Stimulated activated CD4-positive, alpha-beta T cell treated with anti-CD3 and anti-CD28 coated beads, Interleukin-2, amount 100 ng/mL, for 48 hours (primary cell): ENCODE measurements around the gene KRTAP1-1.
"Not testable (repeated sequence)": the region's sequence is repeated elsewhere in the genome, so short reads cannot be mapped to it uniquely, and the experiment has no call there.

Source experiments
- DNase-seq, 2 donors: peaks; one replicate each; pipeline ENCODE4 v3.0.0-alpha.2; 2020

KRTAP1-1 gene

DNA sequence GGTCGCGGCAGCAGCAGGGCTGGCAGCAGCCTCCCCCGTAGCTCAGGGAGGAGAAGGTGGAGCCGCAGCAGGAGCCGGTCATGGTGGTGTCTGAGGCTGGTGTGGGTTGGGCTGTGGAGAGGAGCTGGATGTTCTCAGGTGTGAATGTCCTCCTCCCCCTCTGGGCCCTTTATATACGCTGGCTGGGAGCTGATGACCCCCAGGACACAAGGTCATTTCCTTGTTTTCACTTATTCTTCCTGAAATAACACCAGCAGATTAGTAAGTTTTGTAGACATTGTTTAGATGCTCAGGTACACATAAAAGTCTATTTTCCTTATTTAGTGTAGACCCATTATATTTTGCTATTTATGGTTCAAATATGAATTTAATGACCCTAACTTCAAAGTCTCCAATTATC, 13.9 kb upstream of the KRTAP1-1 start, which contains the start of gene KRTAP2-2:
Gene KRTAP2-2 (minus strand): TSS at position 101 of the 400 bp plus-strand sequence. CDS start 19 bp downstream, at position 82.
- DNase-seq, result not testable (repeated sequence)

DNA sequence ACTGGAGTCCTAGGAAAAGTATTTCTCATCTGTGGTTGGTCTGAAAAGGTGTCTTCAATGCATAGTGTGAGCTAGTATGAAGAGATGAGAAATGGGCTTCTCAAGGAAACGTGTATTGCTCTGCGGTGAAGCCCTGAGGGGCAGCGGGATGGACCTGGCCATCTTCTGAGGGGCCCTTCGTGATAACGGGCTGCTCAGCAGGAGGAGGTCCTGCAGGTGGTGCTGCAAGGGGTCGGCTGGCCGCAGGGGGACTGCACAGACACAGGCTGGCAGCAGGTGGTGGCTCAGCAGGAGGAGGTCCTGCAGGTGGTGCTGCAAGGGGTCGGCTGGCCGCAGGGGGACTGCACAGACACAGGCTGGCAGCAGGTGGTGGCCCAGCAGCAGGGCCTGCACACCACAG, 13.3 kb upstream of the KRTAP1-1 start:
- DNase-seq, result not testable (repeated sequence)

DNA sequence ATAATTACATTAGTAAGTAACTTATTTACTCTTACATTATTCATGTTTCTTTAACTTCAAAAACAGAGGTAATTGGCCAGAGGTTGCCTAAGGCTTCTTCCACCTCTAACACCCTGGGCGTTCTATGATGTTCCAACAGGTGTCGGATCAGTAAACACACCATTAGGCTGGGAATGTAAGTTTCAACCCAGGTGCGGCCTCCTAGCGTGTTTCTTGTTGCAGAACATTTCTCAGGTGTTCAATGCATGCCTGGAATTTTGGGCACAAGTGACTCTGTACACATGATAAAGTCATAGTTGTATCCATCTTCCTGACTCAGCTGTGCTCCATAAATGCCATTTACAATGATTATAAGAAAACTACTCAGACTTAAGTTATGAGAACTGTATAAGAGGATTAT, 12.8 kb upstream of the KRTAP1-1 start:
- no peak for DNase-seq

GRCh38 chr17:41052566-41052965, 11.3 kb upstream of the KRTAP1-1 start:
- DNase-seq, result no peak

GRCh38 chr17:41049110-41049509, 7.9 kb upstream of the KRTAP1-1 start:
- no peak for DNase-seq

DNA sequence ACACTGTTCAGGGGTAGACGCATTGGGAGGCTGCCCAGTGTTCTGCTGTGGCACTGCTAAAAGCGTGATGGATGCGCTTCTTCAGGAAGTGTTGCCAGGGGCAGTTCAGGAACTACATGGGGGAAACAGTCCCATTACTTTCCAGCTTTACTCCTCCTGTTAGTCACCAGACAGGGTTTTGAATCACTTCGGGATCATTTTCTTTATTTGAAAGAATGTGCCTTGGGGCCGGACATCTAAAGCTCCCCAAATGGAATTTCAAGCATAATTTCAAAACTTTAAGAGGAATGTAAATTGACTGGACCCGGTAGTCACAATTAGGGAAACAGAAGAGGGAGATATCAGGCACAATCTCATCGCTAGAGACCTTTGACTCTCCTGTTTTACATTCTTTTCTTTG, 7.2 kb upstream of the KRTAP1-1 start:
- DNase-seq, result no peak

DNA sequence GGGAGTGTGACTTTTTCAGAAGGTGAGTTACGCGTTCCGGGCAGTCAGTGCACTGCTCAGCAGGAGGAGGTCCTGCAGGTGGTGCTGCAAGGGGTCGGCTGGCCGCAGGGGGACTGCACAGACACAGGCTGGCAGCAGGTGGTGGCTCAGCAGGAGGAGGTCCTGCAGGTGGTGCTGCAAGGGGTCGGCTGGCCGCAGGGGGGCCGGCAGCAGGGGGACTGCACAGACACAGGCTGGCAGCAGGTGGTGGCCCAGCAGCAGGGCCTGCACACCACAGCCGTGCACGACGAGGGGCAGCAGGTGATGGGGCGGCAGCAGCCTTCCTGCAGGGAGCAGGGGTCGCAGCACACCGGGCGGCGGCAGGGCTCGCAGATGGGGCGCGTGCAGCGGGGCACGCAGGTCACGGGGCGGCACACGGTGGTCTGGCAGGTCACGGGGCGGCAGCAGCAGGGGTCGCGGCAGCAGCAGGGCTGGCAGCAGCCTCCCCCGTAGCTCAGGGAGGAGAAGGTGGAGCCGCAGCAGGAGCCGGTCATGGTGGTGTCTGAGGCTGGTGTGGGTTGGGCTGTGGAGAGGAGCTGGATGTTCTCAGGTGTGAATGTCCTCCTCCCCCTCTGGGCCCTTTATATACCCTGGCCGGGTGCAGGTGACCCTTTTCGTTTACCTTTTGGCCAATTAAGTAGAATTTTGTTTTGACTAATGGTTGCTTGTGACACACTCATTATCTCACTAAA, 5.7 kb upstream of the KRTAP1-1 start, which contains the start of gene KRTAP2-1:
Gene KRTAP2-1 (minus strand): TSS at position 582 of the 731 bp plus-strand sequence. CDS start 49 bp downstream, at position 533.
- not testable (repeated sequence) for DNase-seq

- no peak for DNase-seq
These were observed 1.7 kb upstream of the KRTAP1-1 start for GRCh38 chr17:41042953-41043352.

DNA sequence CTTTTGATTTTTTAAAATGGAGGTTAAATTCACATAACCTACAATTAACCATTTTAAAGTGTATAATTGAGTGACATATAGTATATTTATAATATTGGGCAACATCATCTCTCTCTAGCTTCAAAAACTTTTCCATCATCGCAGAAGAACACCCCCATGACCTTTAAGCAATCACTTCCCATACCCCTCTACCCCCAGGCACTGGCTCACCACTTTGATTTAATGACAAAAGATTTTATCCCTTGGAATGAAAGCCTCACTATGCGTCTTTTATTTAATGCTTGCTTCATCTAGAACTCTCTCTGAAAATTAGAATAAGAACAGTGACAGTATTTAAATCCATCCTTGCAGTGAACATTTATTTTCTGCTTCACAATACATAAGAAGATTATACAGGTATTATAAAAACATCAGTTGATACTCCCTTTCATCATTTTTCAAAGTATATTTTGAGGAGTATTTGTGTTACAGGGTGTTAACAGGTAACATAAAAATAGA, 3.3 kb downstream of the KRTAP1-1 start:
- DNase-seq, result no peak

DNA sequence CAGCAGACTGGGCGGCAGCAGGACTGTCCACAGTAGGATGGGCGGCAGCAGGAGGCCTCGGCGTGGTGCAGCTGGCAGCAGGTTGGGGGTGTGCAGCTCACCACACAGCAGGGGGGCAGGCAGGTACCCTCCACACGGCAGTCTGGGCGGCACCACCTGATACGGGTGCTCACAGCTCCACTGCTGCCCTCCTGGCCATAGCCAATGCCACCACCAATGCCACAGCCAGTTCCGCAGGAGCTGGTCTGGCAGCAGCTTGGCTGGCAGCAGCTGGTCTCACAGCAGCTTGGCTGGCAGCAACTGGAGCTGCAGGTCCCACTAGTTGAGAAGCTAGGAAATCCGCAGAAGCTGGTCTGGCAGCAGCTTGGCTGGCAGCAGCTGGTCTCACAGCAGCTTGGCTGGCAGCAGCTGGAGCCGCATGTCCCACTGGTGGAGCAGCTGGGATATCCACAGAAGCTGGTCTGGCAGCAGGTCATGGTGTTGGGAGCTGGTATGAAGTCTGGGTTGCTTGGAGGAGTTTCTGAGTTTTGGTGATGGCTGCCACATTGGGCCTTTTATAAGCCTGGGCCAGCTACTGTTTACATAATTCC, 6.8 kb downstream of the KRTAP1-1 start, which contains the start of gene KRTAP1-3:
Gene KRTAP1-3 (minus strand): TSS at position 529 of the 590 bp plus-strand sequence. CDS start 53 bp downstream, at position 476.
- DNase-seq, result not testable (repeated sequence)

GRCh38 chr17:41029633-41030245, 11.5 kb downstream of the KRTAP1-1 start, which contains the start of gene KRTAP1-4:
Gene KRTAP1-4, minus strand, starts transcription at chr17:41030195. Its CDS starts 117 bp downstream, at chr17:41030078.
- no peak for DNase-seq

GRCh38 chr17:41026715-41027471, 14.4 kb downstream of the KRTAP1-1 start, which contains the start of gene KRTAP1-5:
Gene KRTAP1-5, minus strand, starts transcription at chr17:41027208. Its CDS starts 53 bp downstream, at chr17:41027155.
- DNase-seq, result no peak

GRCh38 chr17:41024697-41025096, 16.6 kb downstream of the KRTAP1-1 start:
- no peak for DNase-seq

GRCh38 chr17:41020336-41020735, 20.9 kb downstream of the KRTAP1-1 start:
- no peak for DNase-seq

DNA sequence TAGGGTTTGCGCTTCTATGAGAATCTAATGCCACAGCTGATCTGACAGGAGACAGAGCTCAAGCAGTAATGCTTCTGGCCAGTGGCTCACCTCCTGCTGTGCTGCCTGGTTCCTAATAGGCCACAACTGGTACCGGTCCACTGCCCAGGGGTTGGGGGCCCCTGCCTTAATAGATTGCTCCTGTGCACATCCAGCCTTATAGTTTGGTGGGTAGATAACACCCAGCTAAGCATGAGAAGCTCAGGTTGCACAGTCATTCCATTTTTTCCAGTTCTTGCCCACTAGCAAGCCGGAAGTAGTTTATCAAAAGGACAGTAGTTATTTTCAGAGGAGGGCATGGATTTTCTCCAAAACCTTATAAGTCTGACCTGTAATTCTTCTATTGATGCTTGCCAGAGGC, 21.8 kb downstream of the KRTAP1-1 start:
- no peak for DNase-seq

DNA sequence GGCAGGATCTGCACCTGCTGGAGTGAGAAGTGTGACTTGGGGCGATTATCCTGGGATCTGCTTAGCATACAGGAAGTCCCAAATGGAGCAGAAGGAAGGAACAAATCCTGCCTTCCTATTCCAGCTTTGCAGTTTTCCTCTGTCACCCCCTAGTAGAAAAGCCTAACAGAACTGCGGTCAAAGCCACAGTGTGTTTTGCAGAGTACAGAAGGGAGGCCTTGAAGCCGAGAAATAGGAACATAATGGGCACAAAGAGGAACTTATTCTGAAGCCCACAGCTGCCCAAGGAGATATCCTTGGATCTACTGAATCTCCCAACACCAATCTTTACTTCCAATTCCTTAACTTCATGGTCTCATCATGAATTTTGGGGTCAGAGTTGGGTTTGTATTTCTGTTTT, 22.7 kb downstream of the KRTAP1-1 start:
- no peak for DNase-seq

- DNase-seq, result no peak
These were observed 24.6 kb downstream of the KRTAP1-1 start for GRCh38 chr17:41016578-41017215.

- DNase-seq, result no peak
These were observed 25.8 kb downstream of the KRTAP1-1 start for GRCh38 chr17:41015454-41015853.

DNA sequence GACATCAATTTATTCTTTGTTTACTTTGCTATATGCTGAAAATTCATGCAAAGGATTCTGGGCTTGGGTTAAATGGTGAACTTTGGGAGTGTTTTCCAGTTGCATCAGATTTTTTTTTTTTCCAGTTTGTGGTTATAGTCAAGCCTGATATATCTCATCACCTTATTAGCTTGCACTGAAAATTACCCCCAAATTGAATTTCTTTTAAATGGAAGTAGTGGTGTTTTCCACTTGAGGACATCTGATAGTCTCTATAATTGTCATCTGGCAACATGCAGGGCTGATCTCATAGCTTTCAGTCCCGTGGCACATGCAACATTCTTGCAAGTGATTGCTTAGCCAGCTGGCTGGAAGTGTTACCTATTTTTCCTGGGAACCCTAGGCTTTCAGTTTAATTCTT, 27.6 kb downstream of the KRTAP1-1 start:
- DNase-seq, result no peak

GRCh38 chr17:41013181-41013580, 28.1 kb downstream of the KRTAP1-1 start:
- DNase-seq, result no peak

DNA sequence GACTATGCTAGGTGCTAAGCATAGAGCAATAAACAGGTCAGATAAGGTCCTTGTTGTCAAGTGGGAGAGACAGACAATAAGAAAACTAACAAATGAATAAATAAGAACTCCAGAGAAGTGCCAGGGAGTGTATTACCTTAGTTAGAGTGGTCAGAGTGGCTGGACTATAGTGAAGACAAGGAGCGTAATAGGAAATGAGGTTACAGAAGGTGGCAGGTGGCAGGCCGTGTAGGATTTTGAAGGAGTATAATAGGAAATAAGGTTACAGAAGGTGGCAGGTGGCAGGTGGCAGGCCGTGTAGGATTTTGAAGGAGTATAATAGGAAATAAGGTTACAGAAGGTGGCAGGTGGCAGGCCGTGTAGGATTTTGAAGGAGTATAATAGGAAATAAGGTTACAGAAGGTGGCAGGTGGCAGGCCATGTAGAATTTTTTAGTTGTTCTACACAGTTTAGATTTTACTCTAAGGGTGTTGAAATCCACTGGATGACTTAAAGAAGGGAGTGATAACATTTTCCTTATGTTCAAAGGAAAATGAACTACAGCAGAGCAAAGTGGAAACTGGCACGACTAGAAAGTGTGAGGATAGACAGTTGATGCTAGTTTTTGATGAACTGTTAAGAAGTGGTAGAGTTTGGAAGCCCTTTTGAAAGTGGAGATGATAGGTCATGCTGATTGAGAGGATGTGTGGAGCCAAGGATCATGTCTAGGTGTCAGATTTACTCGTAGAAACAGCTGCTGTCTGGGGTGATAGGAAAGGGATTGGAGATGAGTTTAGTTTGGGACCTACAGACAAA, 28.7 kb downstream of the KRTAP1-1 start:
- no peak for DNase-seq
